Fibroblast of lung (primary cell): ENCODE measurements around the gene SELENOO. TPM values are rescaled to one million over a fixed set of nuclear protein-coding genes. Genes with fewer than 3 reads are reported as not detected.
A peak's percentile ranks its signal among the peaks of the same experiment; 100 is the strongest.

Experiments used
- DNase-seq, 2 donors: peaks; one replicate each; pipeline versions ENCODE4 v3.0.0 to v3.0.0-alpha.2; 2010; ENCODE audit warnings: low read depth in 2 of 2
- H2AFZ ChIP-seq: 2 replicates; pipeline ENCODE4 v1.5.1; 2012; ENCODE audit warnings: low read length, control low read depth, inconsistent platforms
- H3K27ac ChIP-seq: 2 replicates; pipeline ENCODE4 v1.5.1; 2011; ENCODE audit warnings: low read length, control low read depth; ENCODE audit not compliant: insufficient read depth
- H3K27me3 ChIP-seq: 2 replicates; pipeline ENCODE4 v1.5.1; 2011; ENCODE audit warnings: mild to moderate bottlenecking, low read length; ENCODE audit not compliant: control insufficient read depth, insufficient read depth
- H3K36me3 ChIP-seq: 2 replicates; pipeline ENCODE4 v1.5.1; 2011; ENCODE audit warnings: low read length; ENCODE audit not compliant: control insufficient read depth, insufficient read depth
- H3K4me1 ChIP-seq: 2 replicates; pipeline ENCODE4 v1.5.1; 2011; ENCODE audit warnings: low read length; ENCODE audit not compliant: control insufficient read depth, insufficient read depth; ENCODE audit errors: extremely low read depth
- H3K4me2 ChIP-seq: 2 replicates; pipeline ENCODE4 v1.5.1; 2011; ENCODE audit warnings: low read length, control low read depth; ENCODE audit not compliant: insufficient read depth; ENCODE audit errors: extremely low read depth
- H3K4me3 ChIP-seq, 4 experiments: fragments of 200-600 bp in 1 of 4; sonication (generic) in 1 of 4; replicated peaks in 1 of 4; 2 replicates each; pipeline ENCODE4 v1.5.1; 2011 to 2016; ENCODE audit warnings: low read length in 4 of 4, low read depth in 3 of 4, mild to moderate bottlenecking in 3 of 4, control low read depth in 2 of 4, inconsistent platforms in 1 of 4, mixed read lengths in 1 of 4; ENCODE audit not compliant: insufficient read depth in 1 of 4; ENCODE audit errors: control extremely low read depth in 1 of 4
- H3K79me2 ChIP-seq: 2 replicates; pipeline ENCODE4 v1.5.1; 2012; ENCODE audit warnings: mild to moderate bottlenecking, low read length, inconsistent platforms; ENCODE audit not compliant: control insufficient read depth, insufficient read depth
- H3K9ac ChIP-seq: 2 replicates; pipeline ENCODE4 v1.5.1; 2011; ENCODE audit warnings: mild to moderate bottlenecking, low read length, control low read depth; ENCODE audit not compliant: insufficient read depth
- H3K9me3 ChIP-seq: 2 replicates; pipeline ENCODE4 v1.5.1; 2012; ENCODE audit warnings: low read depth, low read length; ENCODE audit not compliant: control insufficient read depth, insufficient read depth
- H4K20me1 ChIP-seq: 2 replicates; pipeline ENCODE4 v1.5.1; 2011; ENCODE audit warnings: low read length; ENCODE audit not compliant: control insufficient read depth, insufficient read depth; ENCODE audit errors: extremely low read depth
- CTCF ChIP-seq, 2 donors: IDR thresholded peaks in 1 of 2; conservative IDR thresholded peaks in 1 of 2; 1 replicate in 1 of 2; 2 replicates in 1 of 2; pipeline ENCODE4 v1.5.1; 2011 to 2012; ENCODE audit warnings: low read length in 2 of 2, control low read depth in 1 of 2, inconsistent platforms in 1 of 2, low read depth in 1 of 2, mild to moderate bottlenecking in 1 of 2
- EZH2 ChIP-seq: IDR thresholded peaks from 2 replicates; pipeline ENCODE4 v1.5.1; 2012; ENCODE audit warnings: low read length, control low read depth, mild to moderate bottlenecking; ENCODE audit errors: missing control alignments
- polyA plus RNA-seq, 2 donors: library from polyadenylated mRNA; depleted of rRNA in 1 of 2; stranded (reverse) in 1 of 2; unstranded in 1 of 2; fragments of >200 nt; gene quantifications; 2 replicates each; pipeline ENCODE4 v1.2.1, GENCODE V29; 2011 to 2012; ENCODE audit warnings: missing spikeins in 1 of 2
- total RNA-seq: library from RNA; depleted of rRNA; stranded (reverse); fragments of >200 nt; gene quantifications from 2 replicates; pipeline ENCODE4 v1.2.1, GENCODE V29; 2014

The SELENOO gene
- total and polyA plus RNA-seq, 2 donors (not counting 1 experiment from before 2014, with no cell fraction given) = 8.3 to 20.1 TPM

GRCh38 chr22:50201191-50202129 is 649 bp downstream of the SELENOO start:
- Histone ChIP-seq H2AFZ (no peak overlapping the region), H3K9ac (peak overlapping the region; percentile 71), H3K9me3 (no peaks in the 10 kb centered on the region), H4K20me1 (no peaks in the 10 kb centered on the region), H3K4me3 (peak overlapping the region; percentile 63 to 86 (median 72)), H3K36me3 (peaks cover 17% of the 10 kb centered on the region), H3K4me2 (peak overlapping the region; percentile 98), H3K27me3 (no peaks in the 10 kb centered on the region), H3K27ac (peak overlapping the region; percentile 32), H3K79me2 (peaks cover 20% of the 10 kb centered on the region), H3K4me1 (peaks cover 2% of the 10 kb centered on the region)
- no peak for TF ChIP-seq CTCF (conservative IDR thresholded peaks at IDR 0.05 in 1 of 2, IDR thresholded peaks at IDR 0.05 in 1 of 2; ENCODE audit: low read depth in 1 of 2, low read length in 2 of 2)
- no peak for TF ChIP-seq EZH2
- DNase-seq = peak in 1 of 2 donors; percentile 13

- H3K27ac ChIP-seq = peak overlapping the region; percentile 32
- H3K79me2 ChIP-seq = peaks cover 20% of the 10 kb centered on the region
- DNase-seq = no peak
Measured at GRCh38 chr22:50202130-50202666, 1.4 kb downstream of the SELENOO start.

More at GRCh38 chr22:50202130-50202666, 1.4 kb downstream of the SELENOO start:
- H3K9me3 ChIP-seq = no peaks in the 10 kb centered on the region
- H3K4me3 ChIP-seq = peak overlapping the region; percentile 63 to 86 (median 72)
- H4K20me1 ChIP-seq = no peaks in the 10 kb centered on the region
- TF ChIP-seq EZH2 (no peak), CTCF (conservative IDR thresholded peaks at IDR 0.05 in 1 of 2, IDR thresholded peaks at IDR 0.05 in 1 of 2; ENCODE audit: low read depth in 1 of 2, low read length in 2 of 2) (no peak)
- H3K27me3 ChIP-seq = no peaks in the 10 kb centered on the region
- peaks cover 2% of the 10 kb centered on the region for H3K4me1 ChIP-seq
- peaks cover 18% of the 10 kb centered on the region for H3K36me3 ChIP-seq
- H3K4me2 ChIP-seq = peak overlapping the region; percentile 98
- no peak overlapping the region for H2AFZ ChIP-seq
- peak overlapping the region; percentile 71 for H3K9ac ChIP-seq
